ENCODE data around the gene KAZN.

The KAZN gene

GRCh38 chr1:14777516-14778506 lies 179.3 kb downstream of the KAZN start:
- DNase-seq: no peak

DNA sequence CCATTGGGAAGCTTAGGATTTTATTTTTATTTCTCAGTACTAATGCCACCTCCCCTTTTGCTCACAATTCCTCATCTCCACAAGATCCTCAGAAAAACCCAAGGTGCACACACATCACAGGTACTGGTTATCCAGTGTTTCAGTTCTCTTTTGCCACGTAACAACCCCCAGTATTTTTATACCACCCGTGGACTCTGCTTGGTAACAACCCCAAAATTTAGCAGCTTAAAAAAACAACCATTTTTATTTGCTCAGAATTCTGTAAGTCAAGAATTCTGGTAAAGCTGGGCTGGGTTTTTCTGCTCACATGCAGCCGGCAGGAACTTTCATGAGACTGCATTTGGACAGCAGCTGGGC lies 180.0 kb downstream of the KAZN start:
- no peak for DNase-seq

DNA sequence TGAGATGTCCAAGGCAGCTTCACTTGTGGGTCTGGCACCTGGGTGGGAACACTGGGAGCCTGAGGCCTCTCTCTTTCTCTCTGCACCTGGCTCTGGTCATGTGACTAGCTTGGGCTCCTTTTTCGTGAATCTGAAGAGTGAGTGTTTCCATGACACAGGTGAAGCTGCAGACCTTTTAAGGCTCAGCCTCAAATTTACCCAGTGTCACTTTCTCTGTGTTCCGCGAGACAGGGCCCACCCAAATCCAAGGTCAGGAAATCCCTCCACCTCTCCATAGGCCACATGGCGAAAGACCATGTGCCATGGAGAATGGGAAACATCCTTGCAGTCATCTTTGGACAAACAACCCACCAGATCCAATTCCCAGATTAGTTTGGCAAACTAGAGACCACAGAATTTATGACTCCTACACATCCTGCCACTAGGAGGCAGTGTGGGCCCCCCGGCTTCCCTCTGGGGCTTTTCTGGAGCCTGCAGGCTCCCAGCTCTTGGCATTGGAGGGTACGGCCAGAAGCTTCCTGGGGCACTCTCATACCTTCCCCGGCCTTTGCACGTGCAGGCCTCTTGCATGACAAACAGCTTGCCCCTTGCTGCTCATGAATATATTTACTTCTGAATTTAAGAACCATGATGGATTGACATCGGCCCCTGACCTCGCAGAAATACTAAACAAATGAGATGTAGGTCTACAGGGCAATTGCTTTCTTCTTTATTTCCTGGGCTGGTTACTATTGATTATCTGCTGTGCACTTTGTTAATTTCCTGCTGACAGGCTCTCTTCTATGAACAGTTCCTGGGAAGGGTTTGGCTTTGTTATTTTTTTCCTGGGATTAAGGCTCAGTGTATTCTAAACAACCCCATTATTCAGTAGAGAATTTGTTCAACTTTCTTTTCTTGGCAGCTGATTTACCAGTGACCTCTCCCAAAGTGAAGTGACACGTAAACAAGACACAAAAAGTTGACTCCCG lies 180.7 kb downstream of the KAZN start:
- no peak for DNase-seq

GRCh38 chr1:14780271-14780670 lies 181.8 kb downstream of the KAZN start:
- no peak for DNase-seq

- no peak for DNase-seq
These were observed 183.3 kb downstream of the KAZN start for GRCh38 chr1:14781811-14782210.

- no peak for DNase-seq
These were observed 184.5 kb downstream of the KAZN start for GRCh38 chr1:14782741-14783591.

DNA sequence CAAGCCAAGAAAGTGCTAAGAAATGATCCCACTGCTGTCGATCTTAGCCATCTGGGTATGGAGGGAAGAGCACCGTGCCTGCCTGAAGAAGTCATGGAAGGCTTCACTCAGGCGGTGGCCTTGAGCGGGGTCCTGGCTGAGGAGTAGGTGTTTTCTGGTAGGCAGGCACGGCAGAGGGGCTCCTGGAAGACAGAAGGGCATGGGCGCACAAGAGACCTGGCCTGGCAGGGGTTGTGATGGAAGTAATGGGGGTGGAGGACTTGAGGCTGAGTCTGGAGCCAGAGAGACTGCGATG lies 185.1 kb downstream of the KAZN start:
- no peak for DNase-seq

DNA sequence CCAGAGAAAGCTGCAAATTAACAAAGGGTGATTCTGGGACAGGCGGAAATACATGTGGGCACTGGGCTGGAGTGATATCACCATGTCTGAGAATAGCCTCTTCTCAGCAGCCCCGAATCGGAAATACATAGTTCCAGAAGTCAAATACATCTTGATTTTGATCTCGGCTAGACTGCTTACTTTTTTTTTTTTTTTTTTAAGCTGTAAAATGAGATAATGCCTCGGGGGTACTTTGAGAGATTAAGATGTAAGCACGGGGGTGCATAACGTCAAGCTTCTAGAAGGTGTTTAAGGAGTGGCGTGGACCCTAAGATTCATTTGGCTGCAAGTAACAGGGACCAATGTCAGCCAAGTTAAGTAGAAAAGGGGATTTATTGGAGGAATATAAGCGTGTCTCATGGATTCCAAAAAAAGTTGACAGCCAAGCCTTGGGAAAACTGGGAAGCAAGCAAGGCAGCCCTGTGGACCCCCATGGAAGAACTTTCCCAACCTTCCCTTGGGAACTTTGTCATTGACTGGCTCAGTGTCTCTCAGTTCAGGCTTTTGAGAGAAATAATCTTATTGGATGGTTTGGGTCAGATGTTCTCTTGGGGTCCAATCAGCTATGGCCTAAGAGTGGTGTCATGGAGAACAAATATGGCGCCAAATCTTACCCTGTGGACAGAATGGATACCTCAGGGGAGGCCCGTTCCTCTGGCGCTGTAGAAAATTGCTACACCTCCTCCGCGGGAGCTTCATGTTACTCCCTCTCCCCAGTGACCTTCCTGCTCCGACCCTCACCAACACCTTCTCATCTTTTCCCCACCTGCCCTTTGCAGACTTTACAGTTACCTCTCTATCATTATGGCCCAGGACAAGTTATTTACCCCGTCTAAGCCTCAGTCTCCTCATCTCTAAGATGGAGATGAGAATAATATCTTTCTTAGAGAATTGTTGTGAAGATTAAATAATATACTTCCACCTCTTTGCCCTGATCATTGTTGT lies 186.6 kb downstream of the KAZN start:
- no peak for DNase-seq

DNA sequence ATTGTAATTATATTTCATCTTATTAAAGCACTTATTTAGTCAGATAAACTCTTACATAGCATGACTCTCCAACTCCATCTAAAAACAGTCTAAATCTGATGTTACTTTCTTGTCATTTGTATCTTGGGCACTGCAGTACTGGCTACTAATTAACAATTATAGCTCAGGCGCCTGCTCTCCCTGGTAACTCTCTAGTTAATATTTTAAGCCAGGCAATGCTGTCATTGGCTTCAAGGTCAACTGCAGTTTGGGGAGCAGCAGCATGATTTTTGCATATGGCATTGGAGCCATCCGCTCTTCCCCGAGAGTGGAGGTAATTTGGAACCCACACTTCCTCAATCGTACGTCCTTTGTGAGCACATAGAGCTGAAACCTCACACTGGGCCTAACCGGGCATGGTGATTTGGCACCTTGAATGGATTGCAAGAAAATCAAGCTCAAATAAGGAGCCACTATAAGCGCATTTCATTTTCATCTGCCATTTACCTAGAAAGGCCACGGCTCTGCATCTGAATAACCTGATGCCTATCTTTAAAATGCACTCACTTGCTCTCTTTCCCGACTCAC lies 187.7 kb downstream of the KAZN start:
- no peak for DNase-seq

GRCh38 chr1:14786681-14787080 lies 188.2 kb downstream of the KAZN start:
- DNase-seq: no peak

- DNase-seq: no peak
These were observed 189.1 kb downstream of the KAZN start for GRCh38 chr1:14787604-14788003.

DNA sequence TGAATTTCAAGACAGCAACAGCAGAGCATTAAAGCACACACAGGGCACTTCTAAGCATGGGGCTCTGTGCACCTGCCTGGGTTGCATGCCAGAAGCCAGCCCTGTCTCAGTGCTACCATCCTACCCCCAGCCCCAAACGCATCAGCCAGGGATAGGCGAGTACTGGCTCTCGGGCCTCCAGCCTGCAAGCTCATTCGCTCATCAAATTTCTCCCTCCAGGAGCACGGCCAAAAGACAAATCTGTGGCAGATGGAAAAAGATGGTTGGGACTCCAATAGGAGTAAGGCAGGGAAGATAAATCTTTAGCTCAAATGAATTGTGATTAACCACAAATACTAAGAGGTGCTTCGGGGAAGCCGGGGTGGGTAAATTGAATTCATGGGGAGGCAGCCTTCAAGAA lies 189.6 kb downstream of the KAZN start:
- DNase-seq: no peak

DNA sequence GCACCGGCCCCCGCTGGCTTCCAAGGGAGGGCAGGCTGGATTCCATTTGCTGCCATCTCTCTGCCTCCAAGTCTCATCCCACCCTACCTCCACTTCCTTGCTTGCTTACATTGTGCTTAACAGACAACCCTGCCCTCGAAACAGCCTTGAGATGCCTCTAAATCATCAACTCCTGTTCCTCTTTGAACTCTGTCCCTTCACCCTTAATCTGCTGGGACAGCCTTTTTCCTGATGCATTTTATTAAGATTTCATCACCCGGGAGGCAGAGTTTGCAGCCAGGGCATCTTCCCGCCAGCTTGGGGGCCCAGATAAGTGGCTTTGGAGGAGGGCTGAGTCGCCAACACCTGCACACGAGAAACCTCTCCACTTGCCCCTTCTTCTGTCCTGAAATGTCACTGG lies 192.5 kb downstream of the KAZN start:
- DNase-seq: no peak

- DNase-seq: no peak
These were observed 193.2 kb downstream of the KAZN start for GRCh38 chr1:14791654-14792053.

GRCh38 chr1:14794136-14794768 lies 195.8 kb downstream of the KAZN start:
- DNase-seq: no peak

DNA sequence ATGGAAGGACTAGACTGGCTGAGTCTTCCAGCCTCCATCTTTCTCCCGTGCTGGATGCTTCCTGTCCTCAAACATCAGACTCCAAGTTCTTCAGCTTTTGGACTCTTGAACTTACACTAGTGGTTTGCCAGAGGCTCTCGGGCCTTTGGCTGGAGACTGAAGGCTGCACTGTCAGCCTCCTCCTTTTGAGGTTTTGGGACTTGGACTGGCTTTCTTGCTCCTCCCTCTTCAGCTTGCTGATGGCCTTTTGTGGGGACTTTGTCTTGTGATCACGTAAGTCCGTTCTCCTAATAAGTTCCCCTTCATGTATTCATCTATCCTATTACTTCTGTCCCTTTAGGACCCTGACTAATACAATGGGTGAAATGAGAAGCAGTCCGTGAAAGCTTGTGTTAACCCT lies 196.4 kb downstream of the KAZN start:
- DNase-seq: no peak

DNA sequence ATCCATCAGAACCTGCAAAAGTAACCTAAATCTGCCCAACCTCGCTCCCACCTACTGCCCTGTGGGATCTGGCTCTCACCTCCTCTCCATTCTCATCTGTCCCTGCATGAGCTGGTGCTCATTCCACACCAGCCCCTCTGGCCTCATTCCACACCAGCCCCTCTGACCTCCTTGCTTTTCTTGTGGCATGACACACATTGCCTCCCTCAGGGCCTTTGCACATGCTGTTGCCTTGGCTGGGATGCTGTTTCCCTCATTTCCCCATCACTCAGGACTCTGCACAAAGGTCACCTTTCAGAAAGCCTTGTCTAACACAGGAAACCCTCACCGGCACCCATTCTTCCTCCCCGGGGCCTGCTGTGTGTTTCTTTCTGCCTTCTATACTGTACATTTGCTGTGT lies 197.1 kb downstream of the KAZN start:
- DNase-seq: no peak

DNA sequence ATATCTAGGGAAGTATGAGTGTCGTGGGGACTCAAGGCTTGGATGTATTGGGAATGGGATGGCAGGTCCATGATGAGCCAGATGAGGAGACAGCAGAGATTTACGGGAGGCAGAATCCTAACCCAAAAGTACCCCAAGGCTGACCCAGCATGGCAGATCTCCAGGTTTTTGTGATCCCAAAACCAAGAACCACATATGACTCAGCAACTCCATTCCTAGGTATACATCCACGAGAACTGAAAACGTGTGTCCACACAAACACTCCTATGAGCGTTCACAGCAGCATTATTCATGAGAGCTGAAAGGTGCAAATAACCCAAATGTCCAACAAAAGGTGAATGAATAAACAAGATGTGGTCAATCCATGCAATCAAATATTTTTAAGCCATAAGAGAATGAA lies 201.5 kb downstream of the KAZN start:
- no peak for DNase-seq

- no peak for DNase-seq
These were observed 202.1 kb downstream of the KAZN start for GRCh38 chr1:14800500-14801076.

DNA sequence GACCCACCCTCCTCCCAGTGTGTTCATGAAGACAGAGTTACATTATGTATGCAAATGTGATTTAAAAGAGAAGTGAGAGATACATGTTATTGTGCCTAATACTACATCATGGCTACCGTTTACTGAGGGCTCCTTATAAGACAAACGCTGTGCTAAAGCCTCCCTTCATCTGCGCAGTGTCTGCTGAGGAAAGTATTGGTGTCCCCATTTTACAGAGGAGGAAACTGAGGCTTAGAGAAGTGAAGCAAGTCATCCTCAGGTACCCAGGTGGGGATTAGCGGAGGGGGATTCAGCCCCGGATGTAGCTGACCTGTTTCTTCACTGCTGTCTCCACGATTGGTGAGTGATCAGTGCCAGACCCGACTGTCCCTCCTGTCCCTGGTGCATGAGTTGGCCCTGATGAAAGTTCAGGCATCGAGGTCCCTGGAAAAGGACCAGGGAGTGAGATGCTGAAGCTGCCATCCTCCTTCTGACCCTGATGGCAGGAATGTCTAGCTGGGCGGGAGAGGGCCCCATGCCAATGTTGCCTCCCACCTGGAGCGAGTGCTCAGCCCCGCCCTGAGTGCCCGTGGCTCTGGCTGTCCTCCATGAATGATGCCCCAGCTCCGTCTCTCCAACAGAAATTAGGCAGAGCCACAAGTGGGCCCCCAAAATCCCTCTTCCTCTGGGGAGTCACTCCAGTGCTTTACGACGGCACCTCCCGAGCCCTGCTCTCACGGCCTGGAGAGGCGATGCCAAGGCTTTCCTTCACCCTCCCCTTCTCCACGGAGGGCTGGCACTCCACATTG lies 204.7 kb downstream of the KAZN start:
- DNase-seq: no peak

Measured in KG1 (cell line).